D721Med (cell line): Measurements from ENCODE around the gene CLDN20.

Experiments used
- DNase-seq: peaks from one replicate; pipeline ENCODE4 v3.0.0; 2011; ENCODE audit warnings: low spot score; ENCODE audit not compliant: insufficient read length
- FAIRE-seq: peaks from 2 replicates; lab custom pipeline; 2011; peaks lifted over from hg19 to GRCh38; lab: Jason Lieb, UNC
- TF ChIP-seq, protein P1 (sequence below): IDR thresholded peaks from 2 replicates; pipeline ENCODE4 v1.5.1; 2012; ENCODE audit warnings: mild to moderate bottlenecking, control low read depth; ENCODE audit not compliant: insufficient read depth; ENCODE audit errors: missing control alignments

The CLDN20 gene

DNA sequence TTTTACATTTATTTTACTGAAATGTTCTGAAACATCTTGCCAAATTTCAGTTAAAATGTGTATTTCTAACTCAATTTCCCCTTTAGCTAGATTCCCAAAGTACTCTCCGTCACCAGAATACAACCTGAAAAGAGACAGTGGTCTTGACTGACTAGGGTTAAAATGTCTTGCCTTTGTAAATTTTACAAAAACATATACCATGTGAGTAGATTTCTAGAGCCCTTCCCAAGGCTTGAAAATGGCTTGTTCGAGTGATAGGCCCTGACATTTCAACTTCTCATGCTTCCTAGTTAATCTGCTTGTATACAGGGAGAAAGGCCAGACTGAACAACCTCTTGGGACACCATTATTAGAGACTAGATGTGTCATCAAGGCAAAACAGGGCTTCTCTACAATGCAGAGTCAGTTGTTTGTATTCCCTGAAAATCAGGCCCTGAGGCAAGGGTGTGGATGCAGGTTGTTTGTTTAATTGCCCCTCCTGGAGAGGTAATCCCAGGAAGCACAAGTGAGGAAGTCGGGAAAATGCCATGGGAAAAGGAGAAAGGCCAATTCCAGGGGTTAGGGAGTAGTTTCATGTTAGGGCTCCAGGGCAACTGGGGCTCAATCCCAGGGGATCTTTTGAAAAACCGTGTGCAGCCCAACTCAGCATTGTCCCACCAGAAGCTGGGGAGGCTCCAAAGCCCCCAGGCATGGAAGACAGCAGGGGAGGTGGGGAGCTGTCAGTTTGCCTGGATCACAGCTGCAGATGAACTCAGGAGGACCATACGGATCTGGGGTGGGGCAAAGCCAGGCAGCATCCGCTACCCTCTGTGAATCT is 62.1 kb downstream of the CLDN20 start:
- TF ChIP-seq, protein P1, sequence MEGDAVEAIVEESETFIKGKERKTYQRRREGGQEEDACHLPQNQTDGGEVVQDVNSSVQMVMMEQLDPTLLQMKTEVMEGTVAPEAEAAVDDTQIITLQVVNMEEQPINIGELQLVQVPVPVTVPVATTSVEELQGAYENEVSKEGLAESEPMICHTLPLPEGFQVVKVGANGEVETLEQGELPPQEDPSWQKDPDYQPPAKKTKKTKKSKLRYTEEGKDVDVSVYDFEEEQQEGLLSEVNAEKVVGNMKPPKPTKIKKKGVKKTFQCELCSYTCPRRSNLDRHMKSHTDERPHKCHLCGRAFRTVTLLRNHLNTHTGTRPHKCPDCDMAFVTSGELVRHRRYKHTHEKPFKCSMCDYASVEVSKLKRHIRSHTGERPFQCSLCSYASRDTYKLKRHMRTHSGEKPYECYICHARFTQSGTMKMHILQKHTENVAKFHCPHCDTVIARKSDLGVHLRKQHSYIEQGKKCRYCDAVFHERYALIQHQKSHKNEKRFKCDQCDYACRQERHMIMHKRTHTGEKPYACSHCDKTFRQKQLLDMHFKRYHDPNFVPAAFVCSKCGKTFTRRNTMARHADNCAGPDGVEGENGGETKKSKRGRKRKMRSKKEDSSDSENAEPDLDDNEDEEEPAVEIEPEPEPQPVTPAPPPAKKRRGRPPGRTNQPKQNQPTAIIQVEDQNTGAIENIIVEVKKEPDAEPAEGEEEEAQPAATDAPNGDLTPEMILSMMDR = no peak
- DNase-seq = no peak
- FAIRE-seq = no peak
